Measurements from ENCODE around the gene SLC35F1. TPM values are rescaled to one million over a fixed set of nuclear protein-coding genes. Genes with fewer than 3 reads are reported as not detected.

Gene SLC35F1
- total and polyA plus RNA-seq, 3 experiments from 2014 or later = not detected

- Histone ChIP-seq H3K9me3 (ENCODE audit: low read length) (no peaks in the 10 kb centered on the region), H3K4me3 (ENCODE audit: low read length) (no peak overlapping the region), H3K27me3 (ENCODE audit: insufficient read depth, low read length, poor library complexity, severe bottlenecking) (no peaks in the 10 kb centered on the region), H3K4me1 (ENCODE audit: insufficient read depth, low read length) (no peaks in the 10 kb centered on the region), H3K36me3 (ENCODE audit: insufficient read depth, low read length) (no peaks in the 10 kb centered on the region), H3K27ac (ENCODE audit: low read depth, low read length) (no peak overlapping the region)
- POLR2A ChIA-PET = no interaction called here
- Mint-ChIP-seq H3K27me3 (peaks cover 0 to 8% of the 10 kb centered on the region in 2 donors), H3K27ac (no peak overlapping the region), H3K9me3 (peaks cover 9 to 47% (median 39%) of the 10 kb centered on the region in 5 donors), H3K4me3 (no peak overlapping the region), H3K4me1 (no peaks in the 10 kb centered on the region), H3K36me3 (peaks cover 0 to 15% (median 0%) of the 10 kb centered on the region in 3 donors)
- CTCF ChIA-PET = no interaction called here
- DNase-seq = no peak
These were observed 428.3 kb downstream of the SLC35F1 start for GRCh38 chr6:118335325-118335816.

GRCh38 chr6:118344014-118344670 is 437.1 kb downstream of the SLC35F1 start:
- H3K4me1 Mint-ChIP-seq = no peaks in the 10 kb centered on the region
- H3K27me3 ChIP-seq (ENCODE audit: insufficient read depth, low read length, poor library complexity, severe bottlenecking) = no peaks in the 10 kb centered on the region
- no peak overlapping the region for H3K27ac Mint-ChIP-seq
- no peaks in the 10 kb centered on the region for H3K9me3 ChIP-seq (ENCODE audit: low read length)
- no peak overlapping the region for H3K4me3 Mint-ChIP-seq
- H3K4me3 ChIP-seq (ENCODE audit: low read length) = no peak overlapping the region
- POLR2A ChIA-PET = no interaction called here
- H3K36me3 Mint-ChIP-seq = peaks cover 0 to 40% (median 4%) of the 10 kb centered on the region in 3 donors
- H3K27me3 Mint-ChIP-seq = peaks cover 6 to 8% of the 10 kb centered on the region in 2 donors
- H3K36me3 ChIP-seq (ENCODE audit: insufficient read depth, low read length) = no peaks in the 10 kb centered on the region
- H3K9me3 Mint-ChIP-seq = peaks cover 9 to 37% (median 35%) of the 10 kb centered on the region in 5 donors
- no peaks in the 10 kb centered on the region for H3K4me1 ChIP-seq (ENCODE audit: insufficient read depth, low read length)
- CTCF ChIA-PET = no interaction called here
- H3K27ac ChIP-seq (ENCODE audit: low read depth, low read length) = no peak overlapping the region
- no peak for DNase-seq

- no peak overlapping the region for H3K27ac ChIP-seq (ENCODE audit: low read depth, low read length)
- no peaks in the 10 kb centered on the region for H3K9me3 Mint-ChIP-seq
- CTCF ChIA-PET = no interaction called here
These were observed 443.9 kb downstream of the SLC35F1 start for GRCh38 chr6:118350881-118351430.

GRCh38 chr6:118353564-118353963 is 446.5 kb downstream of the SLC35F1 start:
- H3K4me3 Mint-ChIP-seq = peak overlapping the region in 1 of 7 donors; percentile 59
- Histone ChIP-seq H3K27ac (ENCODE audit: low read depth, low read length) (no peak overlapping the region), H3K9me3 (ENCODE audit: low read length) (no peaks in the 10 kb centered on the region), H3K4me3 (ENCODE audit: low read length) (no peak overlapping the region), H3K36me3 (ENCODE audit: insufficient read depth, low read length) (no peaks in the 10 kb centered on the region), H3K4me1 (ENCODE audit: insufficient read depth, low read length) (no peaks in the 10 kb centered on the region), H3K27me3 (ENCODE audit: insufficient read depth, low read length, poor library complexity, severe bottlenecking) (no peaks in the 10 kb centered on the region)
- peaks cover 0 to 5% of the 10 kb centered on the region in 2 donors for H3K27me3 Mint-ChIP-seq
- POLR2A ChIA-PET = no interaction called here
- CTCF ChIA-PET = no interaction called here
- peaks cover 0 to 1% (median 0%) of the 10 kb centered on the region in 5 donors for H3K9me3 Mint-ChIP-seq
- H3K36me3 Mint-ChIP-seq = peaks cover 0 to 6% (median 0%) of the 10 kb centered on the region in 3 donors
- no peaks in the 10 kb centered on the region for H3K4me1 Mint-ChIP-seq
- DNase-seq = no peak
- H3K27ac Mint-ChIP-seq = no peak overlapping the region

More at GRCh38 chr6:118350881-118351430, 443.9 kb downstream of the SLC35F1 start:
- H3K4me3 ChIP-seq (ENCODE audit: low read length) = no peak overlapping the region
- H3K36me3 ChIP-seq (ENCODE audit: insufficient read depth, low read length) = no peaks in the 10 kb centered on the region
- POLR2A ChIA-PET = no interaction called here
- H3K4me1 ChIP-seq (ENCODE audit: insufficient read depth, low read length) = no peaks in the 10 kb centered on the region
- Mint-ChIP-seq H3K4me3 (no peak overlapping the region), H3K27me3 (peaks cover 0 to 7% of the 10 kb centered on the region in 2 donors), H3K27ac (no peak overlapping the region), H3K4me1 (no peaks in the 10 kb centered on the region), H3K36me3 (peaks cover 0 to 12% (median 3%) of the 10 kb centered on the region in 3 donors)
- H3K9me3 ChIP-seq (ENCODE audit: low read length) = no peaks in the 10 kb centered on the region
- no peaks in the 10 kb centered on the region for H3K27me3 ChIP-seq (ENCODE audit: insufficient read depth, low read length, poor library complexity, severe bottlenecking)
- DNase-seq = no peak

GRCh38 chr6:118354641-118355040 is 447.6 kb downstream of the SLC35F1 start:
- Mint-ChIP-seq H3K4me1 (no peaks in the 10 kb centered on the region), H3K9me3 (peaks cover 0 to 1% (median 0%) of the 10 kb centered on the region in 5 donors), H3K4me3 (no peak overlapping the region), H3K36me3 (peaks cover 0 to 6% (median 0%) of the 10 kb centered on the region in 3 donors), H3K27ac (no peak overlapping the region), H3K27me3 (peaks cover 0 to 4% of the 10 kb centered on the region in 2 donors)
- CTCF ChIA-PET = no interaction called here
- Histone ChIP-seq H3K27me3 (ENCODE audit: insufficient read depth, low read length, poor library complexity, severe bottlenecking) (no peaks in the 10 kb centered on the region), H3K36me3 (ENCODE audit: insufficient read depth, low read length) (no peaks in the 10 kb centered on the region), H3K27ac (ENCODE audit: low read depth, low read length) (no peak overlapping the region), H3K9me3 (ENCODE audit: low read length) (no peaks in the 10 kb centered on the region), H3K4me3 (ENCODE audit: low read length) (no peak overlapping the region), H3K4me1 (ENCODE audit: insufficient read depth, low read length) (no peaks in the 10 kb centered on the region)
- POLR2A ChIA-PET = no interaction called here
- no peak for DNase-seq

GRCh38 chr6:118356054-118356453 is 449.0 kb downstream of the SLC35F1 start:
- Mint-ChIP-seq H3K4me3 (no peak overlapping the region), H3K27me3 (peaks cover 0 to 4% of the 10 kb centered on the region in 2 donors), H3K36me3 (peaks cover 0 to 9% (median 0%) of the 10 kb centered on the region in 3 donors), H3K9me3 (peaks cover 0 to 1% (median 0%) of the 10 kb centered on the region in 5 donors), H3K4me1 (no peaks in the 10 kb centered on the region), H3K27ac (no peak overlapping the region)
- Histone ChIP-seq H3K27ac (ENCODE audit: low read depth, low read length) (no peak overlapping the region), H3K9me3 (ENCODE audit: low read length) (no peaks in the 10 kb centered on the region), H3K27me3 (ENCODE audit: insufficient read depth, low read length, poor library complexity, severe bottlenecking) (no peaks in the 10 kb centered on the region), H3K4me3 (ENCODE audit: low read length) (no peak overlapping the region), H3K4me1 (ENCODE audit: insufficient read depth, low read length) (no peaks in the 10 kb centered on the region), H3K36me3 (ENCODE audit: insufficient read depth, low read length) (no peaks in the 10 kb centered on the region)
- ChIA-PET POLR2A (no interaction called here), CTCF (no interaction called here)
- DNase-seq = no peak

GRCh38 chr6:118356686-118357085 is 449.6 kb downstream of the SLC35F1 start:
- H3K4me1 Mint-ChIP-seq = no peaks in the 10 kb centered on the region
- no peak overlapping the region for H3K27ac Mint-ChIP-seq
- Histone ChIP-seq H3K27me3 (ENCODE audit: insufficient read depth, low read length, poor library complexity, severe bottlenecking) (no peaks in the 10 kb centered on the region), H3K4me3 (ENCODE audit: low read length) (no peak overlapping the region), H3K36me3 (ENCODE audit: insufficient read depth, low read length) (no peaks in the 10 kb centered on the region), H3K9me3 (ENCODE audit: low read length) (no peaks in the 10 kb centered on the region), H3K27ac (ENCODE audit: low read depth, low read length) (no peak overlapping the region), H3K4me1 (ENCODE audit: insufficient read depth, low read length) (no peaks in the 10 kb centered on the region)
- DNase-seq = no peak
- peaks cover 0 to 4% of the 10 kb centered on the region in 2 donors for H3K27me3 Mint-ChIP-seq
- H3K36me3 Mint-ChIP-seq = peaks cover 0 to 9% (median 0%) of the 10 kb centered on the region in 3 donors
- POLR2A ChIA-PET = no interaction called here
- peaks cover 0 to 1% (median 0%) of the 10 kb centered on the region in 5 donors for H3K9me3 Mint-ChIP-seq
- H3K4me3 Mint-ChIP-seq = no peak overlapping the region
- CTCF ChIA-PET = no interaction called here

Measured in CD8-positive, alpha-beta memory T cell (primary cell).